ENCODE data around the gene CNP. TPM values are rescaled to one million over a fixed set of nuclear protein-coding genes. Genes with fewer than 3 reads are reported as not detected.

CNP gene
- total RNA-seq, 4 donors from 2014 or later, result 24.7 to 76.7 (median 43.4) TPM

GRCh38 chr17:41998497-41998896 lies 31.9 kb downstream of the CNP start:
- Histone ChIP-seq H3K27me3 (no peaks in the 10 kb centered on the region), H3K36me3 (peaks cover 0 to 72% (median 0%) of the 10 kb centered on the region in 3 donors), H3K4me3 (no peak overlapping the region), H3K4me1 (peaks cover 0 to 26% (median 0%) of the 10 kb centered on the region in 4 donors), H3K27ac (no peak overlapping the region), H3K9me3 (no peaks in the 10 kb centered on the region)
- no peak for DNase-seq
- no peak for TF ChIP-seq POLR2A (IDR thresholded peaks at IDR 0.05)
- TF ChIP-seq, protein P1, sequence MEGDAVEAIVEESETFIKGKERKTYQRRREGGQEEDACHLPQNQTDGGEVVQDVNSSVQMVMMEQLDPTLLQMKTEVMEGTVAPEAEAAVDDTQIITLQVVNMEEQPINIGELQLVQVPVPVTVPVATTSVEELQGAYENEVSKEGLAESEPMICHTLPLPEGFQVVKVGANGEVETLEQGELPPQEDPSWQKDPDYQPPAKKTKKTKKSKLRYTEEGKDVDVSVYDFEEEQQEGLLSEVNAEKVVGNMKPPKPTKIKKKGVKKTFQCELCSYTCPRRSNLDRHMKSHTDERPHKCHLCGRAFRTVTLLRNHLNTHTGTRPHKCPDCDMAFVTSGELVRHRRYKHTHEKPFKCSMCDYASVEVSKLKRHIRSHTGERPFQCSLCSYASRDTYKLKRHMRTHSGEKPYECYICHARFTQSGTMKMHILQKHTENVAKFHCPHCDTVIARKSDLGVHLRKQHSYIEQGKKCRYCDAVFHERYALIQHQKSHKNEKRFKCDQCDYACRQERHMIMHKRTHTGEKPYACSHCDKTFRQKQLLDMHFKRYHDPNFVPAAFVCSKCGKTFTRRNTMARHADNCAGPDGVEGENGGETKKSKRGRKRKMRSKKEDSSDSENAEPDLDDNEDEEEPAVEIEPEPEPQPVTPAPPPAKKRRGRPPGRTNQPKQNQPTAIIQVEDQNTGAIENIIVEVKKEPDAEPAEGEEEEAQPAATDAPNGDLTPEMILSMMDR (IDR thresholded peaks at IDR 0.05), result no peak

- H3K4me3 ChIP-seq, result no peak overlapping the region
- DNase-seq, result no peak
- TF ChIP-seq, protein P1 (IDR thresholded peaks at IDR 0.05), result no peak
- TF ChIP-seq POLR2A (IDR thresholded peaks at IDR 0.05), result no peak
- peak overlapping the region in 3 of 4 donors; percentile 23 to 61 (median 34) for H3K27ac ChIP-seq
- no peaks in the 10 kb centered on the region for H3K27me3 ChIP-seq
- no peaks in the 10 kb centered on the region for H3K9me3 ChIP-seq
- H3K4me1 ChIP-seq, result peaks cover 0 to 34% (median 0%) of the 10 kb centered on the region in 4 donors
- peaks cover 0 to 52% (median 0%) of the 10 kb centered on the region in 3 donors for H3K36me3 ChIP-seq
These were observed 34.0 kb downstream of the CNP start for GRCh38 chr17:42000413-42001133.

GRCh38 chr17:42001729-42002128 lies 35.1 kb downstream of the CNP start:
- Histone ChIP-seq H3K27me3 (no peaks in the 10 kb centered on the region), H3K4me1 (peaks cover 0 to 34% (median 0%) of the 10 kb centered on the region in 4 donors), H3K36me3 (peaks cover 0 to 40% (median 0%) of the 10 kb centered on the region in 3 donors), H3K27ac (no peak overlapping the region), H3K4me3 (no peak overlapping the region), H3K9me3 (no peaks in the 10 kb centered on the region)
- DNase-seq, result no peak
- no peak for TF ChIP-seq POLR2A (IDR thresholded peaks at IDR 0.05)
- TF ChIP-seq, protein P1 (IDR thresholded peaks at IDR 0.05), result no peak

DNA sequence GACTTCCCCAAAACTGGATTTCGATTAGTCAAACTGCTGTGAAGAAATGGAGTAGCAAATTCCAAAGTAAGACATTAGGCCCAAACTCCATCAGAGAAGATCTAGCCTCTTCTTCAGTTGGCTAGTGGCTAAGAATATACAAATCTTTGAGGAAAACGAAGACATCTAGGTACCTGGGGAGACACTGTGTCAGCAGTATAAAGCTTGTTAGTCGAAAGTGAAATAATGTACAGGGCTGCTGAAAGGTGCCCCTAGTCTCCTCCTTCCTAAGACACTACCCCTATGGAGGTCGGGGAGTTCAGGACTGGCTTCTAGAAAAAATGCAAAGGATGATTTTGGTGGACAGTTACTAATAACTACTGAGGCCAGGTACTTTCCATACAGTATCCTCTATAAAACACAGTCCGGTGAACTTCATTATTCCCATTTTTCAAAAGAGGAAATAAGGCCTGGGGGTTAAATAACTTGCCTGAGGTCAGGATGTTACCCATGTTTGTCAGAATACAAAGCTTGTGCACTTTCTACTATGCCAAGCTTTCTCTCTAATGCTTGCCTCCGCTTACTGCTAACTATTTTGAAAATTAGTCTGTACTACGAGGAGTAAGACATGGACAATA lies 35.7 kb downstream of the CNP start:
- no peak overlapping the region for H3K27ac ChIP-seq
- H3K27me3 ChIP-seq, result no peaks in the 10 kb centered on the region
- no peak for DNase-seq
- TF ChIP-seq, protein P1 (IDR thresholded peaks at IDR 0.05), result no peak
- no peak for TF ChIP-seq POLR2A (IDR thresholded peaks at IDR 0.05)
- H3K4me1 ChIP-seq, result peaks cover 0 to 34% (median 0%) of the 10 kb centered on the region in 4 donors
- no peaks in the 10 kb centered on the region for H3K9me3 ChIP-seq
- H3K36me3 ChIP-seq, result peaks cover 0 to 39% (median 0%) of the 10 kb centered on the region in 3 donors
- no peak overlapping the region for H3K4me3 ChIP-seq

- peaks cover 0 to 34% (median 0%) of the 10 kb centered on the region in 4 donors for H3K4me1 ChIP-seq
- no peak for DNase-seq
- H3K27ac ChIP-seq, result peak overlapping the region in 1 of 4 donors; percentile 34
- H3K4me3 ChIP-seq, result no peak overlapping the region
- H3K36me3 ChIP-seq, result peaks cover 0 to 33% (median 0%) of the 10 kb centered on the region in 3 donors
- H3K9me3 ChIP-seq, result no peaks in the 10 kb centered on the region
- no peaks in the 10 kb centered on the region for H3K27me3 ChIP-seq
- TF ChIP-seq, protein P1 (IDR thresholded peaks at IDR 0.05), result no peak
- TF ChIP-seq POLR2A (IDR thresholded peaks at IDR 0.05), result no peak
These were observed 36.3 kb downstream of the CNP start for GRCh38 chr17:42002792-42003301.

All from Peyer's patch (tissue), 4 donors.